ENCODE results near the gene HEPHL1.

HEPHL1 gene

DNA sequence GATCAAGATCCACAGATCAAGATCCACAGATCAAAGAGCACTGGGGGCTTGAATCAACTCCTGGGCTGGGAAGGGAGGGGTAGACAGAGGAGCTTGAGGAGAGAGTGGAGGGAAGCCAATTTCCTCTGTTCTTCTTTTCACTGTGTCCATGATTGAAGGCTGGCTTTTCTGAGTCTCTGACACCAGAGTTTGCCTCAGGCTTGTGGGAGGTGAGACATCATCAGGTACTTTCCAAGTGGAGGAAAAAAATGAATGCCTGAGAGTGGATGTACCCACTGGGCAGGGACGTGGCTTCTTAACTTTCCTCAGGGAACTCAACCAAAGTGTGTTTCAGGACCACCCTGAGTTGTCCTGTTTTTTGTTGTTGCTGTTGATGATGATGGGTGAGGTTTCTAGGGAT is 11.0 kb upstream of the HEPHL1 start:
- no peaks in the 10 kb centered on the region for H3K36me3 ChIP-seq (replicated peaks; ENCODE audit: low read depth, low read length)

DNA sequence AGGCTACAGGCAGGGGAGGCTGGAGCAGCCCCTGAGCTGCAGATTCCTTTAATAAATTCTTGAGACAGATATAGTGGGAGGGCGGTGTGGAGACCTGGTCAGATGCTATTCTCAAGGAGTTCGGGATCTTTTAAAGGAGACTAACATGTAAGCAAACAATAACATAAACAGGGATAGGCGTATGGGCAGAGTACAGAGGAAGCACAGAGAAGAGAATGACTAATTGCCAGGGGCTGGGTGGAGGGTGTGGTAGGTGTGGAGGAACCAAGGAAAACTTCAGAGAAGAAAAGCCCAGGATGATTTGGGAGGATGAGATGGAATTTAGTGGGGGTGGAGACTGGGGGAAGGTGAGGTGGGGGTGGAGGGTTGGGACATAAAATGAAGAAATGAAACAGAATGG is 9.7 kb upstream of the HEPHL1 start:
- no peak overlapping the region for H3K9ac ChIP-seq (ENCODE audit: low read length)
- no peaks in the 10 kb centered on the region for H3K79me2 ChIP-seq (ENCODE audit: low read length)
- no peak overlapping the region for H3K4me3 ChIP-seq (ENCODE audit: low read length)
- no peak overlapping the region for H3K4me2 ChIP-seq (ENCODE audit: low read length)
- no peaks in the 10 kb centered on the region for H4K20me1 ChIP-seq (ENCODE audit: insufficient read depth, low read length)
- H3K9me3 ChIP-seq (ENCODE audit: insufficient read depth, low read length) = no peaks in the 10 kb centered on the region
- no peaks in the 10 kb centered on the region for H3K36me3 ChIP-seq (replicated peaks; ENCODE audit: low read depth, low read length)
- no peaks in the 10 kb centered on the region for H3K4me1 ChIP-seq (ENCODE audit: low read length)
- TF ChIP-seq EZH2phosphoT487 (IDR thresholded peaks at IDR 0.05; ENCODE audit: low read depth) (no peak), CTCF (IDR thresholded peaks at IDR 0.05; ENCODE audit: low read depth, low read length) (no peak)
- H2AFZ ChIP-seq (ENCODE audit: low read depth, low read length) = no peak overlapping the region
- H3K27ac ChIP-seq (ENCODE audit: low read length) = no peak overlapping the region
- no peaks in the 10 kb centered on the region for H3K27me3 ChIP-seq (ENCODE audit: low read depth, low read length)

More for the DNA sequence above, 11.0 kb upstream of the HEPHL1 start:
- Histone ChIP-seq H4K20me1 (ENCODE audit: insufficient read depth, low read length) (no peaks in the 10 kb centered on the region), H3K9ac (ENCODE audit: low read length) (no peak overlapping the region), H3K79me2 (ENCODE audit: low read length) (no peaks in the 10 kb centered on the region), H3K27ac (ENCODE audit: low read length) (no peak overlapping the region), H2AFZ (ENCODE audit: low read depth, low read length) (no peak overlapping the region), H3K4me1 (ENCODE audit: low read length) (no peaks in the 10 kb centered on the region), H3K4me3 (ENCODE audit: low read length) (no peak overlapping the region), H3K4me2 (ENCODE audit: low read length) (no peak overlapping the region), H3K9me3 (ENCODE audit: insufficient read depth, low read length) (no peaks in the 10 kb centered on the region), H3K27me3 (ENCODE audit: low read depth, low read length) (no peaks in the 10 kb centered on the region)
- TF ChIP-seq CTCF (IDR thresholded peaks at IDR 0.05; ENCODE audit: low read depth, low read length) (no peak), EZH2phosphoT487 (IDR thresholded peaks at IDR 0.05; ENCODE audit: low read depth) (no peak)

GRCh38 chr11:94017446-94017845 is 3.7 kb upstream of the HEPHL1 start:
- TF ChIP-seq CTCF (IDR thresholded peaks at IDR 0.05; ENCODE audit: low read depth, low read length) = no peak
- no peak for TF ChIP-seq EZH2phosphoT487 (IDR thresholded peaks at IDR 0.05; ENCODE audit: low read depth)
- no peaks in the 10 kb centered on the region for H3K36me3 ChIP-seq (replicated peaks; ENCODE audit: low read depth, low read length)
- no peaks in the 10 kb centered on the region for H3K79me2 ChIP-seq (ENCODE audit: low read length)
- H3K9ac ChIP-seq (ENCODE audit: low read length) = no peak overlapping the region
- H3K27ac ChIP-seq (ENCODE audit: low read length) = no peak overlapping the region
- H3K4me3 ChIP-seq (ENCODE audit: low read length) = no peak overlapping the region
- no peaks in the 10 kb centered on the region for H3K9me3 ChIP-seq (ENCODE audit: insufficient read depth, low read length)
- no peaks in the 10 kb centered on the region for H3K27me3 ChIP-seq (ENCODE audit: low read depth, low read length)
- H4K20me1 ChIP-seq (ENCODE audit: insufficient read depth, low read length) = no peaks in the 10 kb centered on the region
- no peaks in the 10 kb centered on the region for H3K4me1 ChIP-seq (ENCODE audit: low read length)
- H2AFZ ChIP-seq (ENCODE audit: low read depth, low read length) = no peak overlapping the region
- no peak overlapping the region for H3K4me2 ChIP-seq (ENCODE audit: low read length)

DNA sequence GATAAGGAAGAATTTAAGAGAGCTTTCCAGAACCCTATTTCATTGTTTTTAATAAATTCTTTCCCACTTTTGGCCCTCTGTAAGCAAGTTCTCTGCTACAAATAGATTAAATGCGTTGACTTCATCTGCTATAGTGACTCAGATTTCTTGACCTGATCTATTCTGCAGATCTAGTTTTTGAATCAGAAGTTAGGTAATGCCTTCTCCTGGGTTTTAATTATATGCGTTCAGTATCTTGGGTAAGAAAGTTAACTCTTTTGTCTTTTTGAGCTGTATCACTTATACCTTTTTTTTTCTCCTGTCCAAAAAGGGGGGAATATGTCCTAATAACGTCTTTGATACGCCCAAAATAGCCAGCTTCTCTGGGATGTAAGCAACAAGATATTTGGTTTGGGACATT is 2.4 kb upstream of the HEPHL1 start:
- Histone ChIP-seq H3K4me2 (ENCODE audit: low read length) (no peak overlapping the region), H3K79me2 (ENCODE audit: low read length) (no peaks in the 10 kb centered on the region), H2AFZ (ENCODE audit: low read depth, low read length) (no peak overlapping the region), H3K36me3 (replicated peaks; ENCODE audit: low read depth, low read length) (no peaks in the 10 kb centered on the region), H3K27me3 (ENCODE audit: low read depth, low read length) (no peaks in the 10 kb centered on the region), H3K9ac (ENCODE audit: low read length) (no peak overlapping the region), H4K20me1 (ENCODE audit: insufficient read depth, low read length) (no peaks in the 10 kb centered on the region), H3K4me3 (ENCODE audit: low read length) (no peak overlapping the region), H3K27ac (ENCODE audit: low read length) (no peak overlapping the region), H3K4me1 (ENCODE audit: low read length) (no peaks in the 10 kb centered on the region), H3K9me3 (ENCODE audit: insufficient read depth, low read length) (no peaks in the 10 kb centered on the region)
- TF ChIP-seq CTCF (IDR thresholded peaks at IDR 0.05; ENCODE audit: low read depth, low read length) = no peak
- no peak for TF ChIP-seq EZH2phosphoT487 (IDR thresholded peaks at IDR 0.05; ENCODE audit: low read depth)
